Peyer's patch (tissue), 4 donors: ENCODE results near the gene RNF11.

Experiments used
- CTCF ChIP-seq, 6 experiments: fragments of 450-650 bp in 4 of 6; fragments of 200-600 bp in 2 of 6; sonication (generic) in 1 of 6; IDR thresholded peaks; one replicate each; pipeline ENCODE4 v1.5.1; 2017 to 2019; ENCODE audit warnings: antibody characterized with exemption in 6 of 6, mild to moderate bottlenecking in 3 of 6, moderate library complexity in 1 of 6
- POLR2A ChIP-seq, 2 donors: fragments of 450-650 bp; IDR thresholded peaks; one replicate each; pipeline ENCODE4 v1.5.1; 2017; ENCODE audit warnings: antibody characterized with exemption in 2 of 2, mild to moderate bottlenecking in 2 of 2, moderate library complexity in 2 of 2

GRCh38 chr1:51214615-51215131 lies 21.4 kb upstream of the RNF11 start:
- no peak for TF ChIP-seq POLR2A (IDR thresholded peaks at IDR 0.05)
- no peak for TF ChIP-seq CTCF (IDR thresholded peaks at IDR 0.05)
